H1 (cell line): ENCODE data around the gene ZNF644. TPM values are rescaled to one million over a fixed set of nuclear protein-coding genes. Genes with fewer than 3 reads are reported as not detected.

Source experiments
- CTCF ChIA-PET: fragments of 300-600 bp; sonication (Branson Sonifier 250); formaldehyde crosslinking; loops from one replicate; lab custom pipeline; 2021; ENCODE audit not compliant: partially characterized antibody; lab: Charles Lee
- POLR2A ChIA-PET: fragments of 300-600 bp; sonication (Branson Sonifier 250); formaldehyde crosslinking; loops from one replicate; lab custom pipeline; 2021; ENCODE audit warnings: inconsistent platforms; ENCODE audit not compliant: partially characterized antibody; lab: Charles Lee
- DNase-seq, 2 experiments: peaks; one replicate each; pipeline versions ENCODE4 v3.0.0 to v3.0.0-alpha.2; 2010 to 2022; ENCODE audit warnings: low spot score in 2 of 2, low read depth in 1 of 2, mixed read lengths in 1 of 2
- FAIRE-seq: peaks from 2 replicates; lab custom pipeline; 2011; peaks lifted over from hg19 to GRCh38; lab: Jason Lieb, UNC
- H2AFZ ChIP-seq: 2 replicates; pipeline ENCODE4 v1.8.1; 2012; ENCODE audit warnings: low read length, inconsistent platforms
- H2AK5ac ChIP-seq: 2 replicates; pipeline ENCODE4 v1.6.1; 2013; ENCODE audit warnings: low read depth, low read length
- H2BK120ac ChIP-seq: replicated peaks from 2 replicates; pipeline ENCODE3; 2013; ENCODE audit warnings: low read depth, low read length, inconsistent platforms
- H2BK12ac ChIP-seq: 2 replicates; pipeline ENCODE4 v1.6.1; 2013; ENCODE audit warnings: low read depth, low read length
- H2BK15ac ChIP-seq: 2 replicates; pipeline ENCODE4 v1.6.1; 2013; ENCODE audit warnings: low read length
- H2BK20ac ChIP-seq: 2 replicates; pipeline ENCODE4 v1.6.1; 2013; ENCODE audit warnings: low read length
- H2BK5ac ChIP-seq: 2 replicates; pipeline ENCODE4 v1.6.1; 2013; ENCODE audit warnings: low read depth, low read length
- H3K14ac ChIP-seq: 2 replicates; pipeline ENCODE4 v1.6.1; 2013; ENCODE audit warnings: inconsistent platforms; ENCODE audit not compliant: insufficient read length
- H3K18ac ChIP-seq: 2 replicates; pipeline ENCODE4 v1.6.1; 2013; ENCODE audit warnings: low read length; ENCODE audit errors: extremely low read depth
- H3K23ac ChIP-seq: 2 replicates; pipeline ENCODE4 v1.6.1; 2013; ENCODE audit warnings: inconsistent platforms; ENCODE audit not compliant: insufficient read length
- H3K23me2 ChIP-seq: 2 replicates; pipeline ENCODE4 v1.6.1; 2013; ENCODE audit warnings: low read depth, low read length
- H3K27ac ChIP-seq: 2 replicates; pipeline ENCODE4 v1.6.1; 2011; ENCODE audit warnings: low read depth, low read length, inconsistent platforms
- H3K27me3 ChIP-seq, 4 experiments: replicated peaks in 1 of 4; 1 replicate in 1 of 4; 2 replicates in 3 of 4; pipeline versions ENCODE4 v1.6.1 to v1.8.1; 2011 to 2013; ENCODE audit warnings: low read length in 3 of 4, mild to moderate bottlenecking in 3 of 4, inconsistent platforms in 2 of 4, mixed read lengths in 2 of 4, moderate library complexity in 1 of 4; ENCODE audit not compliant: control insufficient read depth in 3 of 4, insufficient read depth in 3 of 4; ENCODE audit errors: extremely low read depth in 1 of 4
- H3K36me3 ChIP-seq, 4 experiments: 2 replicates each; pipeline versions ENCODE4 v1.6.1 to v1.8.1; 2011 to 2013; ENCODE audit warnings: mild to moderate bottlenecking in 4 of 4, low read length in 3 of 4, moderate library complexity in 2 of 4, control low read depth in 1 of 4, inconsistent platforms in 1 of 4; ENCODE audit not compliant: insufficient read depth in 4 of 4, control insufficient read depth in 2 of 4
- H3K4ac ChIP-seq: replicated peaks from 2 replicates; pipeline ENCODE3; 2013; ENCODE audit warnings: low read length, low read depth, mixed read lengths, inconsistent platforms; ENCODE audit not compliant: insufficient read length
- H3K4me1 ChIP-seq, 4 experiments: replicated peaks in 1 of 4; 1 replicate in 1 of 4; 2 replicates in 3 of 4; pipeline versions ENCODE4 v1.6.1 to v1.8.1; 2011 to 2013; ENCODE audit warnings: low read length in 3 of 4, inconsistent platforms in 2 of 4, mixed read lengths in 1 of 4; ENCODE audit not compliant: insufficient read depth in 4 of 4, control insufficient read depth in 3 of 4
- H3K4me2 ChIP-seq, 2 experiments: 2 replicates each; pipeline versions ENCODE4 v1.6.1 to v1.8.1; 2011 to 2013; ENCODE audit warnings: low read depth in 2 of 2, low read length in 2 of 2, control low read depth in 1 of 2, inconsistent platforms in 1 of 2, mild to moderate bottlenecking in 1 of 2; ENCODE audit not compliant: insufficient read depth in 1 of 2
- H3K4me3 ChIP-seq, 4 experiments: fragments of 200-600, 300-600 bp in 1 of 4; sonication (generic), shearing (Covaris generic), sonication (Bioruptor Twin) in 1 of 4; 2 replicates each; pipeline versions ENCODE4 v1.5.1 to v1.8.1; 2011 to 2016; ENCODE audit warnings: low read length in 4 of 4, low read depth in 3 of 4, control low read depth in 2 of 4, inconsistent platforms in 2 of 4, mild to moderate bottlenecking in 2 of 4, mixed read lengths in 1 of 4, moderate library complexity in 1 of 4; ENCODE audit not compliant: insufficient read depth in 2 of 4; ENCODE audit errors: extremely low read depth in 1 of 4
- H3K56ac ChIP-seq: replicated peaks from 2 replicates; pipeline ENCODE3; 2013; ENCODE audit warnings: low read depth, mild to moderate bottlenecking, mixed read lengths, low read length, inconsistent platforms; ENCODE audit not compliant: insufficient read length
- H3K79me1 ChIP-seq: 2 replicates; pipeline ENCODE4 v1.6.1; 2013; ENCODE audit warnings: low read depth, low read length, control low read depth
- H3K79me2 ChIP-seq, 2 experiments: 2 replicates each; pipeline versions ENCODE4 v1.6.1 to v1.8.1; 2012 to 2013; ENCODE audit warnings: low read length in 2 of 2, mild to moderate bottlenecking in 2 of 2, inconsistent platforms in 1 of 2; ENCODE audit not compliant: insufficient read depth in 2 of 2, control insufficient read depth in 1 of 2
- H3K9ac ChIP-seq, 4 experiments: replicated peaks in 1 of 4; 1 replicate in 1 of 4; 2 replicates in 3 of 4; pipeline versions ENCODE4 v1.6.1 to v1.8.1; 2011 to 2013; ENCODE audit warnings: low read depth in 3 of 4, low read length in 3 of 4, control low read depth in 2 of 4, mild to moderate bottlenecking in 2 of 4, moderate library complexity in 2 of 4, inconsistent platforms in 1 of 4; ENCODE audit errors: extremely low read depth in 1 of 4
- H3K9me3 ChIP-seq, 2 experiments: 2 replicates each; pipeline versions ENCODE4 v1.6.1 to v1.8.1; 2012 to 2013; ENCODE audit warnings: mild to moderate bottlenecking in 2 of 2, moderate library complexity in 2 of 2, control low read depth in 1 of 2, inconsistent platforms in 1 of 2, low read depth in 1 of 2, low read length in 1 of 2, mixed read lengths in 1 of 2; ENCODE audit not compliant: insufficient read depth in 2 of 2
- H4K20me1 ChIP-seq, 2 experiments: replicated peaks in 1 of 2; 2 replicates each; pipeline versions ENCODE3 to v1.8.1; 2011 to 2013; ENCODE audit warnings: inconsistent platforms in 2 of 2, low read length in 2 of 2, mild to moderate bottlenecking in 1 of 2; ENCODE audit not compliant: insufficient read depth in 2 of 2, control insufficient read depth in 1 of 2
- H4K5ac ChIP-seq: 2 replicates; pipeline ENCODE4 v1.6.1; 2013; ENCODE audit warnings: low read length, low read depth, mixed read lengths, inconsistent platforms; ENCODE audit not compliant: insufficient read length
- H4K8ac ChIP-seq: 2 replicates; pipeline ENCODE4 v1.8.0; 2013; ENCODE audit warnings: mild to moderate bottlenecking, moderate library complexity, low read length, inconsistent platforms; ENCODE audit not compliant: insufficient read depth; ENCODE audit errors: extremely low read depth
- H4K91ac ChIP-seq: replicated peaks from 2 replicates; pipeline ENCODE3; 2013; ENCODE audit warnings: low read length, mixed read lengths, inconsistent platforms; ENCODE audit not compliant: insufficient read length
- CBX5 ChIP-seq: fragments of 300-800, 300-1000 bp; sonication (generic); IDR thresholded peaks from 2 replicates; pipeline ENCODE4 v1.7.1; 2016; ENCODE audit warnings: antibody characterized with exemption, low read length, low read depth
- CBX8 ChIP-seq: fragments of 300-800, 300-1000 bp; sonication (generic); IDR thresholded peaks from 2 replicates; pipeline ENCODE4 v1.7.1; 2016; ENCODE audit warnings: low read depth, low read length, borderline replicate concordance
- CHD2 ChIP-seq: IDR thresholded peaks from 2 replicates; pipeline ENCODE4 v1.6.1; 2012; ENCODE audit warnings: low read length, improper control_type of control experiment
- FOSL1 ChIP-seq: IDR thresholded peaks from 2 replicates; pipeline ENCODE4 v1.6.1; 2011; ENCODE audit warnings: mild to moderate bottlenecking, low read depth, low read length, moderate library complexity; ENCODE audit not compliant: insufficient read depth
- RNF2 ChIP-seq: fragments of 200-900, 300-1000 bp; sonication (generic); IDR thresholded peaks from 2 replicates; pipeline ENCODE4 v1.7.1; 2016; ENCODE audit warnings: borderline replicate concordance, low read depth, mild to moderate bottlenecking, antibody characterized with exemption, low read length; ENCODE audit not compliant: poor library complexity, severe bottlenecking; ENCODE audit errors: missing control alignments
- SP1 ChIP-seq: IDR thresholded peaks from 2 replicates; pipeline ENCODE4 v1.6.1; 2011; ENCODE audit warnings: low read depth, low read length
- TAF1 ChIP-seq: IDR thresholded peaks from 2 replicates; pipeline ENCODE4 v1.6.1; 2011; ENCODE audit warnings: mild to moderate bottlenecking, low read depth, low read length
- YY1 ChIP-seq: IDR thresholded peaks from 2 replicates; pipeline ENCODE4 v1.6.1; 2011; ENCODE audit warnings: low read depth, mild to moderate bottlenecking, low read length
- ZNF274 ChIP-seq: IDR thresholded peaks from 2 replicates; pipeline ENCODE4 v1.7.0; 2012; ENCODE audit warnings: low read length, borderline replicate concordance; ENCODE audit errors: extremely low read depth
- WGBS, 2 experiments: shearing (Covaris generic) in 1 of 2; methylation state at CpG; one replicate each; pipeline versions ENCODE4 v1.1.6 to v1.1.7; 2013 to 2015; ENCODE audit warnings: low lambda C conversion rate in 2 of 2, mixed read lengths in 2 of 2, inconsistent platforms in 1 of 2, low coverage in 1 of 2, missing lambda C conversion rate in 1 of 2; ENCODE audit not compliant: insufficient replicate concordance in 2 of 2, insufficient coverage in 1 of 2, insufficient read length in 1 of 2; ENCODE audit errors: extremely low coverage in 1 of 2, missing lambda C conversion rate in 1 of 2; 5-methylcytosine and 5-hydroxymethylcytosine counted together
- polyA plus RNA-seq, 7 experiments: library from polyadenylated mRNA; depleted of rRNA in 3 of 7; stranded (reverse) in 5 of 7; unstranded in 2 of 7; fragments of >200 nt in 5 of 7; fragments of 200-250 nt in 2 of 7; gene quantifications; 1 replicate in 5 of 7; 2 replicates in 1 of 7; 4 replicates in 1 of 7; pipeline versions ENCODE4 v1.2.1 to v1.2.3, GENCODE V29; 2011 to 2013; ENCODE audit warnings: missing spikeins in 2 of 7, mixed read lengths in 2 of 7
- total RNA-seq: library from RNA; stranded (reverse); fragmentation: NEBNext Ultra II Directional; extraction: Animal tissue kit (Norgen Biotek cat#: 25700); gene quantifications from 2 replicates; pipeline ENCODE4 v1.2.1, GENCODE V29; 2021

Gene ZNF644
- total and polyA plus RNA-seq, 2 of the 8 experiments (the other 6 are each of a cell fraction or from before 2014, with no cell fraction given) = 14.5 to 93.5 TPM

GRCh38 chr1:90990779-90991178 is 31.1 kb downstream of the ZNF644 start:
- no peak overlapping the region for H2BK15ac ChIP-seq
- no peak for TF ChIP-seq SP1
- no peak for TF ChIP-seq RNF2
- no peak for TF ChIP-seq FOSL1
- TF ChIP-seq YY1 = no peak
- TF ChIP-seq TAF1 = no peak
- no peak for TF ChIP-seq CBX5
- no peak for TF ChIP-seq CBX8
- TF ChIP-seq ZNF274 = no peak
- TF ChIP-seq CHD2 = no peak
- no peak overlapping the region for H3K18ac ChIP-seq
- H3K56ac ChIP-seq = no peak overlapping the region
- no peak overlapping the region for H4K91ac ChIP-seq
- H3K9ac ChIP-seq = no peak overlapping the region
- ChIA-PET CTCF (interaction anchor here (1.0 kb wide), 1 partner anchor 174 kb away, joined by 3 read pairs; no protein-coding TSS in a partner anchor), POLR2A (no interaction called here)
- H3K27me3 ChIP-seq = no peaks in the 10 kb centered on the region
- no peak overlapping the region for H2AK5ac ChIP-seq
- no peak overlapping the region for H3K4ac ChIP-seq
- peaks cover 0 to 31% (median 16%) of the 10 kb centered on the region in 4 experiments; a peak in 4 of 8 replicates for H3K36me3 ChIP-seq
- no peak overlapping the region for H3K27ac ChIP-seq
- no peak overlapping the region for H2BK20ac ChIP-seq
- no peak overlapping the region for H3K14ac ChIP-seq
- H2BK5ac ChIP-seq = no peak overlapping the region
- FAIRE-seq = no peak
- H3K4me1 ChIP-seq = peaks cover 0 to 9% (median 4%) of the 10 kb centered on the region in 4 experiments; a peak in 3 of 7 replicates
- peaks cover 11 to 13% of the 10 kb centered on the region in 2 experiments for H4K20me1 ChIP-seq
- no peak for DNase-seq
- H3K23ac ChIP-seq = no peak overlapping the region
- peaks cover 7% of the 10 kb centered on the region for H3K79me1 ChIP-seq
- H2AFZ ChIP-seq = no peak overlapping the region
- no peak overlapping the region for H3K4me2 ChIP-seq
- no peak overlapping the region for H4K8ac ChIP-seq
- H3K4me3 ChIP-seq = no peak overlapping the region
- 97% methylated on average over 4 of the region's 4 CpGs; no CpG with 5 or more reads in 1 of the 2 experiments for WGBS, 2 experiments
- no peaks in the 10 kb centered on the region for H3K23me2 ChIP-seq
- H3K79me2 ChIP-seq = peaks cover 39 to 100% of the 10 kb centered on the region in 2 experiments
- H4K5ac ChIP-seq = no peak overlapping the region
- H2BK120ac ChIP-seq = no peak overlapping the region
- no peak overlapping the region for H2BK12ac ChIP-seq
- peaks cover 20 to 24% of the 10 kb centered on the region in 2 experiments for H3K9me3 ChIP-seq
